GM19324 (cell line): ENCODE results near the gene APRT.
"Not testable (repeated sequence)": the region's sequence is repeated elsewhere in the genome, so short reads cannot be mapped to it uniquely, and the experiment has no call there.

Experiments used
- ATAC-seq: cut with Tn5 transposase; IDR thresholded peaks from one replicate; pipeline ENCODE4 v1.9.1; 2021; ENCODE audit warnings: mild to moderate bottlenecking, moderate library complexity; ENCODE audit not compliant: unreplicated experiment, low FRiP score

Gene APRT

DNA sequence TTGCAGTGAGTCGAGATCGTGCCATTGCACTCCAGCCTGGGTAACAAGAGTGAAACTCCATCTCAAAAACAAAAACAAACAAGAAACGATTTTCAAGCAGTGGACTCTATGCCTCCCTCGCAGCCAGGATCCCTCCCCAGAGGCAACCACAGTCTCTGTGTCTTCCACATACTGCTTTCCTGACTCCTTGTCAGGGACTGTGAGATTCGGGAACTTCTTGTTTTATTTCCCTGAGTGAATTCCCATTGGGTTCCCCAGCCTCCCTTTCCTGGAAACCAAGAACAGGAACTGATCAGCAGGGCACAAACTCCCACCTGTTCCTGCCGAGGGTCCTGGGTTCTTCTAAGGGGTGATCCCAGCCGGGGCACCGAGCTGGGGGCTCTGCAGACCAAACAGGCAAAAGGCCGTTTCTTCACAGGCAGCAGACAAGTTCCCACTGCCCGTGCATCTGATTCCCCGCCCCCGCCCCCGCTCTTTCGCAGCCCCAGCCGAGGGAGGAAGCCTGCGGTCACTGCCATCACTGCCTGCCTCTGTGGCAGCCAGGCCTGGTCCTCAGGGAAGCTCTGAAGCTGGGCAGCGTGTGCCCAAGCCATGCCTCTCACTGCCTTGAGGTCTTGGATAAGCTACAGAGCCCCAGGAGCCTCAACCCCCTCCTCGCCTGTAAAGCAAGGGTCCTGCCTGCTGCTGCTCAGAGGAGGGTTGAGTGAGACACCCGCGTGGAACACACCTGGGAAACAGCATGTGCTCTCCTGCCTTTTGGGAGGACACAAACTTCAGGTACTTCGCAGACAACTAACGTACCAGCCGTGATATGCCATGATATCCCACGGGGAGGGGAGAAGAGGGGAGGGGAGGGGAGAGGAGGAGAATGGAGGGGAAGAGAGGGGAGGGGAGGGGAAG, 21.2 kb downstream of the APRT start:
- ATAC-seq: no peak

DNA sequence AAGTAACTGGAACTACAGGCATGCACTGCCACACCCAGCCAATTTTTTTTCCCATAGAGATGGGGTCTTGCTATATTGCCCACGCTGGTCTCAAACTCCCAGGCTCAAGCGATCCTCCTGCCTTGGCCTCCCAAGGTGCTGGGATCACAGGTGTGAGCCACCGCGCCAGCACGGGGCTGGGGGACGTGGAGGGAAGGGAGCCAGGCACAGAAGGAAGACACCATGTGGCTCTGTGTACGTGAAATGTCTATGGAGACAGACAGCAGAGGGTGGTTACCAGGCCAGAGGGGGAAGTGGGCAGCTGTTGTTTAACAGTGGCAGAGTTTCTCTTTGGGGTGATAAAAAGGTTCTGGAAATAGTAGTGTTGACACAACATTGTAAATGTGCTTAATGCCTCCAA, 22.1 kb downstream of the APRT start:
- no peak for ATAC-seq

DNA sequence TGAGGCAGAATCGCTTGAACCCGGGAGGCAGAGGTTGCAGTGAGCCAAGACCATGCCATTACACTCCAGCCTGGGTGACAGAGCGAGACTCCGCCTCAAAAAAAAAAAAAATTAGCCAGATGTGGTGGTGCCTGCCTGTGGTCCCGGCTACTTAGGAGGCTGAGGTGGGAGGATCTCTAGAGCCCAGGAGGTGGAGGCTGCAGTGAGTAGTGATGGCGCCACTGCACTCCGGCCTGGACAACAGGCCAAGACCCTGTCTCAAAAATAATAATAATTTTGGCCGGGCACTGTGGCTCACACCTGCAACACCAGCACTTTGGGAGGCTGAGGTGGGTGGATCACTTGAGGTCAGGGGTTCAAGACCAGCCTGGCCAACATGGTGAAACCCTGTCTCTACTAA, 23.0 kb downstream of the APRT start:
- not testable (repeated sequence) for ATAC-seq

DNA sequence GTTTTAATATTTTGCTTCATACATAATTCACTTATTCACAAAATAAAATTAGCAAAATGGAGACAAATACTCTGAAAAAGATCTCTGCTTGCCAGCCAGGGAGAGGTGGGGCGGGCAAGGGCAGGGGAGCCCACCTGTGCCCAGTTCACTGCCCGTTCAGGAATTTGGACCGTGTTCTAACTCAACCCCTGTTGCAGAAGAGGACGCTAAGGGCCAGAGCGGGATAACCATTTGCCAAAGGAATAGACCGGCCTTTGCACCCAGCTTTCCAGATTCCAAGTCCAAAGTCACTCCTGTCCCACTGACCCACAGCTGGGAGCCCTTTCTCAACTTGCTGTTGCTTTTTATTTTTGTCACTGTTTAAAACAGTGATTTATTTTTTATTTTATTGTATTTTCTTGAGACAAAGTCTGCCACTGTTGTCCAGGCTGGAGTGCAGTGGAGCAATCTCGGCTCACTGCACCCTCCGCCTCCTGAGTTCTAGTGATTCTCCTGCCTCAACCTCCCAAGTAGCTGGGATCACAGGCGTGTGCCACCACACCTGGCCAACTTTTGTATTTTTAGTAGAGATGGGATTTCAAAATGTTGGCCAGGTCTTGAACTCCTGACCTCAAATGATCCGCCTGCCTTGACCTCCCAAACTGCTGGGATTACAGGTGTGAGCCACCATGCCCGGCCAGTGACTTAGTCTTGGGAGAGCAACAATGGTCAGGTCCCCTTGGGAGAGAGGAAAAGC, 24.0 kb downstream of the APRT start:
- no peak for ATAC-seq

DNA sequence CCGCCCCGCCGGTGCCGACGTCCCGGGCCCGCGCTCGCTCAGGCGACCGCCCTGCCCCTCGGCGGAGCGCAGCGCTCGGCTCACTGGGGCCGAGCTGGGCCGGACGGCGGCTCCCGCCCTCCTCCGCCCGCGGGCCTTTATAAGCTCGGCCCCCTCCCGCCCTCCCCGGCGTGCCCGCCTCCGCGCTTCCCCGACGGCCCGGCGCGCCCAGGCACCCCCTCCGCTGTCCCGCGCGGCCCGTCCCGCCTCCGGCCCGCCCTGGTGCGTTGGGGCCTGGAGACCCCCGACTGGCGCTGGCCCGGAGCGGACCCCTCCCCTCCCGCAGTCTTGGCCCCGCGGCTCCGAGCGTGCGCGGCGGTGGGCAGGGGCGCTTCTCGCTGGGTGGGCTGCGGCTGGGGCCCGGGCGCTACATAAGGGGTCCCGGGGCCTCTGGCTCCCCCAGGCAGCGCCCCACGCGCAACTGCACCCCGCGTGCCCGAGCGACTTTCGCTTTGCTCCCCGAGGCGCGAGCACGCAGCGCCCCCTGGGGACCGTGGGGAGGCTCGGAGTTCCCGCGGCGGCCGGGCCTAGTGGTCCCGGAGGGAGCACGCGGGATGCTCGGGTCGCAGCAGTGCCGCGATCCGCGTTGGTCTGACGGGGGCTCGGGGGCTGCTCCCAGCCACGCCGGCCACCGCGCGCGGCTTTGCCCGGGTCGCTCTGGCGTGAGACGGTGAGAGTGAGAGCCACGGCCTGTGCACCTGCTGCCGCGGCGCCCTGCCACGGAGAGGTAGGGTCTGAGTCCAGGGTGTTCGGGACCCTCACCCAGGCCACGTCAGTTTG, 26.4 kb downstream of the APRT start, which contains the start of gene PIEZO1:
Gene PIEZO1 (minus strand): TSS at position 115 of the 819 bp plus-strand sequence. CDS start 256 bp downstream, outside the sequence.
- ATAC-seq: peak; percentile 40

DNA sequence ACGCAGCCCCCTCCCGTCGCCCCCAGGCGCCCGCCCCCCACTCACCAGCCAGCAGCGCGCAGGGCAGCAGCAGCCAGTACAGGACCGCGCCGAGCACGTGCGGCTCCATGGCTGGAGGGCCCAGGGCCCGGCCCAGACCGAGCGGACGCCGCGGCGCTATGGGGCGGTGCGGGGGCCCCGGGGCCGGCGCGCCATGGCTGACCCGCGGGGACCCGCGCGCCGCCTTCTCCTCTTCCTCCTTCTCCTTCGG, 26.9 kb downstream of the APRT start:
- ATAC-seq: peak; percentile 38

DNA sequence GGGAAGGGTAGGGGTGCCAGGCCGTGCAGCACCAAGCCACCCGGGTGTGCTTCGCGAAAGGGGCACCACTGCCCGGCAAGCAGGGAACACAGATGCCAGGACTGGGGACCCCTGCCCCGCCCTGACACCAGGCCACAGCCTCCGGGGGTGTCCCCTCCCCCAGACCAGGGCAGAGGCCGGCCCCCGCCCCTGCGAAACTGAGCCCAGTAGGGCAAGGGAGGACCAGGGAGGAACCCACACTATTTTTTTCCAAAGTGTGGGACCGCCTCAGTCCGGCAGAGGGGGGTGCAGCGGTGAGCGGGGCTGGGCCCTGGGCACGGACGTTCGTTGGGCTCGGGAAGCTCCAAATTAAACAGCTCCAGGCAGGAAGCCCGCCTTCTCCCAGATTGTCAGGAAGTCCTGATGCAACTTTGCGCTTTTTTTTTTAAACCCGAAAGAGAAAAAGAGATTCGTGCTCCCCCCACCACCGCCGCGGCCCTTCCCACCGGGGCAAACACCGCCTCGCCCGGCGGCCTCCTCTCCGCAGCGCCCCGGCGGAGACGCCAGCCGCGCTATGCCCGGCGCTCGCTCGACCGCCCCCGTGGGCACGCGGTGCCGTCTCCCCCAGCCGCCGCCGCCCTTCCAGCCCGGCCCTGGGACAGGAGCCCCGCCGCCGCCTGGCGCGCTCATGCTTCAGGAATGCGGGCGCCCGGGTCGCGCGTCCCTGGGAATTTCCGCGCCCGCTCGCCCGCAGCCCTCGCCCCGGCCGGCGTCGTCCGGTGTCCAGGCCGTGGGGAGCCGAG, 27.5 kb downstream of the APRT start:
- ATAC-seq: peak; percentile 18

DNA sequence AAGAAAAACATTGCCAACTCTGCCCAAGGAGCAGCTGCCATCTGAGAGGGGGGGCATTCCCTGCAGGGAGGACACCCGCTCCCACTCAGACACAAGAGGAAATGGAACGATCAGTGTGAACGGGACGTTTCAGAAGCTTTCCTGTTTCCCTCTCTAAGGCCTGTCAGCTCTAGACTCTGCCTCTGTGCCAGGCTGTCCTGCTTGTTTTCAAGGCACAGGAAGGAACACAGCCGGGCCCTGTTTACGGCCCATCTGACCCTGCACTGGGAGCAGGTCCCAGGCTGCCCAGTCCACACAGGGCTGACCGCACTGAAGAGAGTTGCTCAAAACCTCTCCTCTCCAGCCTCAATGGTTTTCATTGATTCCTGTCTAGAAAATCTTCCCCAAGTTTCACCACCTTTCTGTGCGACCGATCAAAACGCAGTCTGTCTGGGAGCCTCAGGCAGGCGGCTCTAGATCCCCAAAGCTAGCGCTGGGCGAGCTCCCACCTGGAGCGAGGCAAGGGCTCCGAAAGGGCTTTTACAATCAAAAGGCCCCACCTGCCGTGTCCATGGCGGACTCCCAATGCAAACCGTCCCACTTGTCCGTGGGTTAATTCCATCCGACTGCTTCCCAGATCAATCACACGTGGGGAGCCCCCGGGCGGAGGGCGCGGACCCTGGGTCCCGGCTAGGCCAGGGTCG, 28.2 kb downstream of the APRT start:
- no peak for ATAC-seq

DNA sequence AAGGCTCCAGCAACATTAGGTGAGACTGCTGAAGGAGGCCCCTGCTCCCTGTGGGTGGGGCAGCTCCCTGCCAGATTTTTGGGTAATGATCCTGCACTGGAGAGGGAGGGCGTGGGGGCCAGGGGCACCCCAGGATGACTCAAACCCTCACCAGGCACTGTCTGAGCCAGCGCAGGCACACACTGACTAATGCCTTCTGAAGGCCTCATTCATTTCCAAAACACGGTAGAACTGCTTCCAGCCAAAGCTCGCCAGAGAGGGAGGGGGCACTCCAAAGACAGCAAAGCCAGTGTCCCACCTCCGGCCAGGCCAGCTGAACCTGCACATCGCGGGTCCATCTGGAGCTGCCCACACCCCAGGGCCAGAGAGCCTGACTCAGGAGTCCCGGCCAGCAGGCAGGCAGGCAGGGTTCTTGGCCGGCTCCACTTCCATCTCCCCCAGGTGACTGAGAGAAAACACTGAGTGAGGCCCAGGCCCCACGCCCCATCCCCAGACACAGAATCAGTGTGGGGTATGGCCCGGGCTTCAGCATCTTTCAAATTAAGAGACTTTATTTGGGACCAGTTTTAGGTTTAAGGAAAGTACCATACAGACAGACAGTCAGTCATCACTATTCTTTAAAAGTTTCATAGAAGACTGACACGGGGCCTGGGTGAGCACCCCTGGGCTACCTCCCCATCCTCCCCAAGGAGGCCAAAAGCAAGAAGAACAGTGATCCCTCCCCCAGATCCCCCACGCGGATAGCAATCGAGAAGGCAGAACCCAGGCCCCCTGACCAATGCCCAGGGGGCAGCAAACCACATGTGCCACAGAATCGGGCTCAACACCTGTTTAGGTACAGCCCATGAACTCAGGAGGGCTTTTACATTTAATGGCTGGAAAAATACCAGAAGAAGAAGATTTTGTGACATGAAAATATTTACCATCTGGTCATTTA, 29.0 kb downstream of the APRT start:
- ATAC-seq: no peak

DNA sequence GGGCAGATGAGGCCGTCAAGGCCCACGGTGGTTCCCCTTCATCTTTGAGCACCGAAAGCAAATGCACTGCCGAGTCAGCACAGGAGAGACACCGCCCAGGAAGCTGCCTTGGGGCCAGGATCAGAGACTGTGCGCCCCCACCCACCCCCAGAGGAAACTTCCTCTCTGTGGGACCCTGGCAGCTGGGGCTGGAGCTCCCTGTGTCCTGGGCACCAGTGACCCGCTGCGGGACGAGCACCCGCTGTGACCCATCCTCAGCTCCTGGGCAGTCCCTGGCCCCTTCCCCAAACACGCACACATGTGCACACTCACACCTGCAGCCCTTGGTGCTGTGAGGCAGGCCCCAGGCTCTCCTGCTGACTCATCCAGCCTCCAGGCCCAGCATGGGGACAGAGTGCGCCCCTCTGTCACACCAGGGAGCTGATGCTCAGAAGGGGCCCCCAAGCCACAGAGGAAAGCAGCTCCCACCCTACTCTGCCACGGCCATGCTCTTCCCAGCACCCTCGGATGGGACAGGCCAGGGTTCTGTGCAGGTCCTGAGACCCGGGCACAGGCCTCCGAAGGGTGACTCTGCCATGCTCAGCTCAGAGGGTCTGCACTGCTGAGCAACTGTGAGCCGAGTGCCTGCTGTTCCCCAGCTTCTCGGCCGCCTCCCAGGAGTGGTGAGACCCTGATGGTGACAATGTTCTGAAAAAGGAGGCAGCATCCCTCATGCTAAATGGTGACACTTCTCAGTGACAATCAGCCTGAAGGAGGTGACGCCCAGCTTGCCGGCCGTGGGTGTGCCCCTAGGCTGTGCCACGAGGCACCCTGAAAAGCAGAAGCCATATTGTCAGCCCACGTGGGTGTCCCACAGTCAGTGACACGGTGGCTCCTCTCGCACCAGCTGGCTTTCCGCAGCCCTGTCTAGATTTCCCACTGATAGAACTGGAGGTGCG, 30.3 kb downstream of the APRT start:
- no peak for ATAC-seq

DNA sequence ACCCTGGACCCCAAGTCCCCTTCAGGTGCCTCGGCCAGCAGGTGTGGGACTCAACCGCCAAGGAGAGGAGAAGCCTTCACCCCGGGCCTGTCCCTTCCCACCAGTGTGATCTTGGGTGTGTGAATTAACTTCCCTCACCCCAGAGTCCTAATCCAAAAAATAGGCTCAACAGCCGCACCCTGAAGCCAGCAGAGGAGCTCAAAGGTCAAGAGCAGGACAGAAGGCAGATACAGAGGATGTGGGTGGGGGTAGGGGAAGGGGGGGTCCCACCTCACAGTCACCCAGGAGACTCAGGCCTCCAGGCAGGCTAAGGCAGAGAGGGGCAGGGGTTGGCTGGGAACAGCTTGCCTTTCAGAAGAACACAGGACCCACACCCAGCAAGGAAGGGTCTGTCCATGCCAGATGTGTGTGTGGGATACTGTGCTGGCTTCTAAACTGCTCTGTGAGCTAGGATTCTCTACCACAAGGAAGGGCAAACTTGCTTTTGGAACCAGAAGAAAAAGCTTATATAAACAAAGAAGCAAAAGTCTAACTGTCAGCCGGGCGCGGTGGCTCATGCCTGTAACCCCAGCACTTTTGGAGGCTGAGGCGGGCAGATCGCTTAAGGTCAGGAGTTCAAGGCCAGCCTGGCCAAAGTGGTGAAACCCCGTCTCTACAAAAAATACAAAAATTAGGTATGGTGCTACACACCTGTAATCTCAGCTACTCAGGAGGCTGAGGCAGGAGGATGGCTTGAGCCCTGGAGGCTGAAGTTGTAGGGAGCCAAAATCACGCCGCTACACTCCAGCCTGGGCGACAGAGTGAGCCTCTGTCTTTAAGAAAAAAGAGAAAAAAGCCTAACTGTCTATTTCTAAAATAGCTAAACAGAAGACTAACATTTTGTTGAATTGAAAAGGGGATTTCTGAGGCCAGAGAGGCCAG, 31.3 kb downstream of the APRT start:
- no peak for ATAC-seq

DNA sequence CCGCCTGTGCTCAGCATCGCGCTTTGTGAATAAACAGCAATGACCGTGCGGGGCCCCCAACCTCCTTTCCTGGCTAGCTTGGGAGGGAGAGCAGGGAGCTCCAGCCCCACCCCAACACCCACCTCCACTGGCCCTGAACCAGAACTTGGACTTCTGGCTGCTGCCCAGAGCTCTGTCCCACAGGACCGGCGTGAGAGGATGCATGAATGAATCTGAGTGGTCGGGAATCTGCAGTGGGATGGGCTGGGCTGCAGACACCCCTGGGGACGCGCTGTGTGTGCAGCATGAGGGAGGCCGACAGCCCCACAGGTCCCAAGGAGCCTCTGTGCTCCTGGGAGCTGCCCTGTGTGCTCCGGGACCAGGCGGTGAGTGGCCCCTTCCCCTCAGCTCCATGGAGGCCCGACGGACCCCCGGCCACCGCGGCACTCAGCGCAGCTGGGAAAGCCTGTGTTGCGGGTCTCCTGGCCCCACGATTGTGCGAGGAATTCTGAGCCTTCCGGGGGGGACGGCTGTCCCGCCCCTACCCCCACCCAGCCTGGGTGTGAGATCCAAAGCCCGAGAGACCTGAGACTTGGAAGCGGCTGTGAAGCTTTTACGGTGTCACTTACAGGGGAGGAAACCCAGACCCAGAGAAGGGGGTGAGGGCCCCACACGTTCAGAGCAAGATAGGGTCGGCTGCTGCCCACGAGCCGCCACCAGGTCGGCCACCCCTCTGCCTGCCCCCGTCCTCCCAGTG, 32.2 kb downstream of the APRT start:
- ATAC-seq: no peak

DNA sequence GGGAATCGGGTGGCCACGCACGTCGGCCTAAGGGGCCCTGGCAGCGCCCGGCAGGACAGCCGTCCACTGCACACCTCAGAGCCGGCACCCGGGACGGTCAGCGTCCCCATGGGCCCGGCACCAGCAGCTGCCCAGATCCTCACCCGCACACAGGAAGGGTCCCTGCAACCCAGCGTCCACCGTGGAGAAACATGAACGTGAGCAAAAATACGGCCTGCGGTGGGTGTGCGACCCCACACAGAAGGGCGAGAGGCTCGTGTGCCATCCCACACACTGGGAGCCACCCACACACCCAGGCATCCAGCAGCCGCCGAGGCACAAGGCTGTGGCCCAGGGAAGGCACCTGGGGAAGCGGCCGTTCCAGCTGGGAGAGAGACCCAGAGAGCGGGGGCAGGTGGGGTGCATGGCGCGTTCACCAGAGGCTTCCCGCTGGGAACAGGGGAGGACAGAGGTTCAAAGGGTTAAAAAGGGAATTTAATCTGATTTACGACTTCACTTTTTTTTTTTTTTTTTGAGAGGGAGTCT, 33.1 kb downstream of the APRT start:
- ATAC-seq: no peak

DNA sequence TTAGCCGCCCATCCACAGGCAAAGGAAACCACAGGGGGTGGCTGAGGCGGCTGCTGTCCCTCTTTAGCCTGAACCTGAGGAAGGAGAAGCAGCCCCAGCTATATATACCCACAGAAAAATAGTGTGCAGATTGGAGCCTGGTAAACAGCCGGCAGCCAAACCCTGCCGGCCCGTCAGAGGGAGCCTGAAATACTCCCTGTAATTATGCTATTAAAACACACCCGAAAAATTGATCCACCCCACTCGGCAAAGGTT, 33.5 kb downstream of the APRT start:
- no peak for ATAC-seq

DNA sequence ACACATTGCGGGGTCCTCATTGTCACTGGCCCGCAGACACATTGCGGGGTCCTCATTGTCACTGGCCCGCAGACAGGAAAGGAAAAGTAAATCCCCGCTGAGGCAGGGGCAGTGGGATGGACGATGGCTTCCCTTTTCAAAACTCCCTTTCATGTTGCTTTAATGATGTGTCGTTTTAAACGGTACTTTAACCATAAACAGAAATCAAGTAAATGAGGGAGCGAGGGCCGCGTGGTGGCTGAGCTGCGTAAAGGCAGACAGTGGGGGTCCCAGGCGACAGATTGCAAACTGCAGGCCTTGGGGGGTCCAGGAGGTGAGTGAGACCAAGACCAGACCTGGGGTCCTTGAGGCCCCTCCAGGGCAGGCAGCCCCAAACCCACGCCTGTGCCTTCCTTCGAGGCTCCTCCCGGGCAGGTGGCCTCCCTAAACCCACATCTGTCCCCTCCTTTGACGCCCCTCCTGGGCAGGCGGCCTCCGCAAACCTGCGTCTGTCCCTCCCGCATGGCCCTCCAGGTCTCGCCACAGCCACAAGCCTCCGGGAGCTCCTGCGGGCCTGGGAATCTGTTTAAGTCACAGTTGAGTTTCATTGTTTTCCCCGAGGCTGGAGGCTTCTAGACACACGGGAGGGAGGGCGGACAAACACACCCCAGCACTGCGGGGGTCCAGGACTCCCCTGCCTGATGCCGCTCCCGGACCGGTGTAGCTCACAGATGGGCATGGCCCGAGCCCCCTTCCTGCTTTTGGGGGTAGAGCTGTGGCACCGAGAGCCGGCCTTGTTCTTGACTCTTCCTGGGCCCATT, 34.1 kb downstream of the APRT start:
- no peak for ATAC-seq
